Activated CD4-positive, alpha-beta T cell treated with anti-CD3 and anti-CD28 coated beads for 24 hours (primary cell): ENCODE data around the gene AFAP1.

ENCODE experiments used
- DNase-seq, 2 donors: peaks; one replicate each; pipeline ENCODE4 v3.0.0-alpha.2; 2020; ENCODE audit warnings: low read depth in 2 of 2

The AFAP1 gene

GRCh38 chr4:7915875-7916242, 23.8 kb downstream of the AFAP1 start:
- no peak for DNase-seq

- DNase-seq = no peak
These were observed 26.8 kb downstream of the AFAP1 start for GRCh38 chr4:7912826-7913225.

GRCh38 chr4:7910952-7911578, 28.6 kb downstream of the AFAP1 start:
- DNase-seq = no peak

GRCh38 chr4:7910263-7910896, 29.3 kb downstream of the AFAP1 start:
- DNase-seq = no peak

DNA sequence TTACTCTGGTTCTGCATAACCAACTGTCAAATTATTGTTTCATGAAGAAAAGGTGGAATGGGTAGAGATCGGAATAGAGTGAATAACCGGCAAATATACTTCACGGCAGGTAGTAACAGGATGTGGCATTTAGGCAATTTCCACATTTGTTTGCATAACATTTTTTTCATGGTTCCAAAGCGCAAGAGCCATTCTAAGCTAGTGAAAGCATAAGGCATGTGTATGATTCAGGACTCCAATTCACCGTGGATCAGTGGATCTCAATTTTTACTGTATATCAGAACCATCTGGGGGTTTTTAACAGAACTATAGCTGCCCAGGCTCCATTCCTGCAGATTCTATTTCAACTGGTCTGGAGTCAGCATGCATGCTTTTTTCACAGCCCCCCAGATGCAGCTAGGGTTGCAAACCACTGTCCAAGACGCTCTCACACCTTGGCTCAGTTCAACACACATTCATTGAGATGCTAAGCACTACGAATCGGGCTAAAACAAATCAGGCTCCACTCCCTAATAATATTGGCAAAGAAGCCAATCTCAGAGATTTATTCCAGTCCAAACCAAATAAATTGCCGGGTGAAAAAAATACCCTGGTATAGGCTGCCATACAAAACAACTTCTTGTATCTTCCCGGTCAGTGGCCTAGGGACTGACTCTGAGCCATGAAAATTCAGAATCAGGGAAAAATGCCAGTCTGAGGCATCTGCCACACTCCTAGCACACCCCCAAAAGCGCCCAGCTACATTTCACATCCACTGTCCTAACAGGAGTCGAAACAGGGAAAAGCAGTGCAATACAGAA, 30.0 kb downstream of the AFAP1 start:
- DNase-seq = no peak

- DNase-seq = no peak
These were observed 31.0 kb downstream of the AFAP1 start for GRCh38 chr4:7908668-7909067.

- no peak for DNase-seq
These were observed 32.5 kb downstream of the AFAP1 start for GRCh38 chr4:7907142-7907541.

DNA sequence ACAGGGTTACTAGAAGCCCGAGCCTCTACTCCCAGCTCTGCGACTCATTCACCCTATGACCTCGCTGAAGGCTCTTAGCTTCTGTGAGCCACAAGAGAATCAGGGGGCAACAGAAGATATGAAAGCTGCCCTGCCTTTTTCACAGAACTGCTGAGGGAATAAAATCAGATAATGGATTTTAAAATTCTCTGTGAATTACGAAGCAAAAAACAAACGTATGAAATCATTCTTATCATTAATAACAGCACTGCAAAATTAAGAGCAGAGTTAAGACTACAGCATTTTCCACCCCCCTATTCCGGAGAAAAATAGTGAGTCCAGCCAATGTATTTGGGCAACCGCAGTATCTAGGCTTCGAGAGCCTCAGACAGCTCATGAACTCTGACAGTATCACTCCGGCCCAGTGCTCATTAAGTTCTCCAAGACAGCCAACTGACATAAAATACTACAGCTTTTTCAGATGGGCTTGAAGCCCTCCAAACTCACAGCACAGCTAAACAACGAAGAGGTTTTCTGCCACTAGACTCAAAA, 33.4 kb downstream of the AFAP1 start:
- no peak for DNase-seq

GRCh38 chr4:7904952-7905915, 34.4 kb downstream of the AFAP1 start:
- no peak for DNase-seq

DNA sequence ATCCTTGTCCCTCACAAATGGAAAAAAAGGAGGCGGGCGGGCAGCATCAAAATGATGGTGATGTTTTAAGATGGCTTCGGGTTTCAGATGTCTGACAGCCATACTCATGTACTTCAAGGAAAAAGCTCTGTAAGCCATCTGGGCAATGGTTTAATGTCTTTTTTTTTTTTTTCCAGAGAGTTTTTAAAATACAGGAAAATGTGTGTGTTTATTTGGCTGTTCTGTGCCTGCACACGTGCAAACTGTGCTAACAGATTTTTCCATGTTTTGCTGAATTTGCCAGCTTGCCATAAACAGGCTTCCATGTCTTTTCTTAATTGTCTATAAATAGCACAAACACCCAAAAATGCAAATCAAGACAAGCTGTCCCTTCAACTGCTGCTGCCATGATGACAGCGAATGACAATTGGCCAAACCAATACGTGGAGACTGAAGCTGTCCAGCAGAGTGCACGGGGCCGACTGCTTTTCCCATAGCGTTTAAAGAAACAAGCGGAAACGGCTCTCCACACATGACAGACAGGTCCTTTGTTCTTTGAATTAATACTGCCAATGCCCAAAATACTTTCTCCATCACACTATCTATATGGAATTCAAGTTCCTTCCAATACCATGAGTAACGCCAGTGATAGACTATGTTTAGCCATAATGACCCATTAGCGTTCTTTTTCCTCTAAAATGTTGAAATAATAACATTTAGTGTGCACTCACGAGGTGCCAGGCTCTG, 35.7 kb downstream of the AFAP1 start:
- DNase-seq = no peak

DNA sequence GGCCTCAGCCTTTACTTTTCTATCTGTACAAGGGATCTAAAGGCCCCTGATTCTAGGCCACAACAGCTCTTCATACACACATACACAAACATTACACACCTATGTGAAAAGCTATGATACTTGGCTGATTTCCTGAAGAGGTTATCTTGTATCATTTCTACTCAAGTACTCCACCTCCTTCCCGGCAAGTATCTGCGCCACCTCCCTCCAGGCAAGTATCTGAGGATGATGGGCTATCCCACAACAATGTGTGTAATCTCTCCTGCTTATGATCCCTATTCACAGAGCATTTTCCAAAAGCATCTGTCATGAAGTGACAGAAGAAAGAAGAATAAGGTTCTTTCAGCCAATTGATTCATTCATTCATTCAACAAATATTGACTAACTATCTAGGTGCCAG, 36.8 kb downstream of the AFAP1 start:
- DNase-seq = no peak

- no peak for DNase-seq
These were observed 37.5 kb downstream of the AFAP1 start for GRCh38 chr4:7902101-7902553.

- no peak for DNase-seq
These were observed 38.3 kb downstream of the AFAP1 start for GRCh38 chr4:7901311-7901885.

GRCh38 chr4:7900334-7900909, 39.2 kb downstream of the AFAP1 start:
- no peak for DNase-seq

GRCh38 chr4:7899184-7899869, 40.3 kb downstream of the AFAP1 start:
- no peak for DNase-seq

- no peak for DNase-seq
These were observed 41.3 kb downstream of the AFAP1 start for GRCh38 chr4:7898385-7898784.

DNA sequence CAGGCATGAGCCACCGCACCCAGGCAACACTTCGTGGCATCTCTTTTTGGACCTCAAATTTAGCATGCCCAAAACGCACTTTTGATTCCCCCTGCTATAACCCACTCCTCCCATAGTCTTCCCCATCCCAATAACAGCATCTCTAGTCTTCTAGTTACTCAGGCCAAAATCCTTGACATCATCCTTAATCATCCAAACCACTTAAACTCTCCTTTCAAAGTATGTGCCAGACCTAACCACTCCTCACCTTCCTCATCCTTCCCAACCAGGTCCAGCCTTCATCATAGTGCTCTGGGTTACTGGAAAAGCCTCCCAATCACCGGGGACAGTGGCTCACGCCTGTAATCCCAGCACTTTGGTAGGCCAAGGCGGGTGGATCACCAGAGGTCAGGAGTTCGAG, 41.9 kb downstream of the AFAP1 start:
- DNase-seq = no peak

DNA sequence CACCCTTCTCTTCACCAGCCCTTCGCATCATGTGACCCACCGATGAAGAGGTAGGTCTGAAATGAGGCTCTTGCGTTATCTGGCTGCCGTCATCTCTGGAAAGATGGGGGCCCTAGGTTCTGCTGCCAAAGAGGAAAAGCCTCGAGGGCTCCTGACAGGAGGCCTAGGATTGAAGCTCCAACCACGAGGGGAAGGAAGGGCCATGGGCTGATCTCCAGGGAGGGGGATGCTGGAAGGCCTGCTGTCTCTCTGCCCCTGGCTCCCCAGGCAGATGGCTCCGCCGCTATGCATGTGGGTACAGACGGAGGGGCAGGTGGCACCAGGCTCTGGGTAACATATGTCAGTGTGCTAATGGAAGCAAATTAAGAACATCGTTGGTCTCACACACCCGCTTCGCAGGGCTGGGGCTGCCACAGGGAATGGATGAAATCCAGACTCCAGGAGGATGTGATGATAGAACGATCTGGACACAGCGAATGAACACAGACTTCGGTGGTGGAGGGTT, 44.9 kb downstream of the AFAP1 start:
- no peak for DNase-seq

- no peak for DNase-seq
These were observed 45.5 kb downstream of the AFAP1 start for GRCh38 chr4:7894098-7894676.
